Osteocyte (in vitro differentiated cells): ENCODE measurements around the gene SNTG2. TPM values are rescaled to one million over a fixed set of nuclear protein-coding genes. Genes with fewer than 3 reads are reported as not detected.

Experiments used
- DNase-seq: peaks from one replicate; pipeline ENCODE4 v3.0.0; 2021; ENCODE audit warnings: mixed read lengths; ENCODE audit not compliant: unreplicated experiment; ENCODE audit errors: extremely low spot score
- H3K27ac Mint-ChIP-seq: one replicate; pipeline ENCODE4 v1.8.0; 2021; ENCODE audit warnings: mild to moderate bottlenecking, mixed read lengths; ENCODE audit not compliant: unreplicated experiment
- H3K27me3 Mint-ChIP-seq: one replicate; pipeline ENCODE4 v1.8.0; 2021; ENCODE audit warnings: mixed read lengths; ENCODE audit not compliant: unreplicated experiment
- H3K36me3 Mint-ChIP-seq: one replicate; pipeline ENCODE4 v1.8.0; 2021; ENCODE audit warnings: mixed read lengths; ENCODE audit not compliant: unreplicated experiment
- H3K4me1 Mint-ChIP-seq: one replicate; pipeline ENCODE4 v1.8.0; 2021; ENCODE audit warnings: mixed read lengths; ENCODE audit not compliant: unreplicated experiment
- H3K4me3 Mint-ChIP-seq: one replicate; pipeline ENCODE4 v1.8.0; 2021; ENCODE audit warnings: mild to moderate bottlenecking, moderate library complexity, mixed read lengths; ENCODE audit not compliant: unreplicated experiment
- H3K9me3 Mint-ChIP-seq: one replicate; pipeline ENCODE4 v1.8.0; 2021; ENCODE audit warnings: mixed read lengths; ENCODE audit not compliant: unreplicated experiment
- CTCF ChIP-seq: fragments of 200-600 bp; sonication (generic); IDR thresholded peaks from 2 replicates; pipeline ENCODE4 v1.5.0; 2021; ENCODE audit warnings: antibody characterized with exemption, mild to moderate bottlenecking, moderate library complexity
- total RNA-seq: library from RNA; stranded (reverse); gene quantifications from 2 replicates; pipeline ENCODE4 v1.2.1, GENCODE V29; 2021

SNTG2 gene
- total RNA-seq, 1 donor from 2014 or later, result not detected

- DNase-seq, result peak; percentile 80
- TF ChIP-seq CTCF, result no peak
- Mint-ChIP-seq H3K36me3 (no peaks in the 10 kb centered on the region), H3K4me1 (no peaks in the 10 kb centered on the region), H3K9me3 (no peaks in the 10 kb centered on the region), H3K4me3 (no peak overlapping the region), H3K27me3 (no peaks in the 10 kb centered on the region), H3K27ac (no peak overlapping the region)
These were observed 288.0 kb downstream of the SNTG2 start for GRCh38 chr2:1238598-1239138.

GRCh38 chr2:1245193-1245592 lies 294.5 kb downstream of the SNTG2 start:
- no peaks in the 10 kb centered on the region for H3K9me3 Mint-ChIP-seq
- DNase-seq, result no peak
- no peaks in the 10 kb centered on the region for H3K36me3 Mint-ChIP-seq
- H3K27me3 Mint-ChIP-seq, result peaks cover 7% of the 10 kb centered on the region
- H3K4me3 Mint-ChIP-seq, result no peak overlapping the region
- TF ChIP-seq CTCF, result no peak
- H3K4me1 Mint-ChIP-seq, result no peaks in the 10 kb centered on the region
- no peak overlapping the region for H3K27ac Mint-ChIP-seq

GRCh38 chr2:1246239-1246638 lies 295.6 kb downstream of the SNTG2 start:
- peaks cover 9% of the 10 kb centered on the region for H3K27me3 Mint-ChIP-seq

GRCh38 chr2:1246991-1247390 lies 296.3 kb downstream of the SNTG2 start:
- Mint-ChIP-seq H3K9me3 (no peaks in the 10 kb centered on the region), H3K27ac (no peak overlapping the region), H3K4me1 (no peaks in the 10 kb centered on the region), H3K4me3 (no peak overlapping the region), H3K36me3 (no peaks in the 10 kb centered on the region), H3K27me3 (peaks cover 9% of the 10 kb centered on the region)
- DNase-seq, result no peak
- no peak for TF ChIP-seq CTCF

More at GRCh38 chr2:1246239-1246638, 295.6 kb downstream of the SNTG2 start:
- Mint-ChIP-seq H3K36me3 (no peaks in the 10 kb centered on the region), H3K27ac (no peak overlapping the region), H3K4me3 (no peak overlapping the region), H3K9me3 (no peaks in the 10 kb centered on the region), H3K4me1 (no peaks in the 10 kb centered on the region)
- no peak for DNase-seq
- no peak for TF ChIP-seq CTCF

- no peak overlapping the region for H3K27ac Mint-ChIP-seq
- H3K9me3 Mint-ChIP-seq, result no peaks in the 10 kb centered on the region
- TF ChIP-seq CTCF, result no peak
- DNase-seq, result no peak
- H3K27me3 Mint-ChIP-seq, result peaks cover 9% of the 10 kb centered on the region
- H3K36me3 Mint-ChIP-seq, result no peaks in the 10 kb centered on the region
- H3K4me1 Mint-ChIP-seq, result no peaks in the 10 kb centered on the region
- H3K4me3 Mint-ChIP-seq, result no peak overlapping the region
These were observed 297.5 kb downstream of the SNTG2 start for GRCh38 chr2:1248187-1248586.
